IMR-90 (cell line): ENCODE data around the gene TTC9. TPM values are rescaled to one million over a fixed set of nuclear protein-coding genes. Genes with fewer than 3 reads are reported as not detected.

Source experiments
- ATAC-seq: fragments of 200-7000 bp; cut with Tn5 transposase; 2 replicates; pipeline ENCODE4 v1.9.1; 2020; ENCODE audit warnings: low read depth, mild to moderate bottlenecking, moderate library complexity
- BruUV-seq: library from RNA; stranded (reverse); fragments of 400-500 nt; replicated peaks from 2 replicates; lab custom pipeline; 2021; lab: Mats Ljungman, UMichigan
- CTCF ChIA-PET: fragments of 300-600 bp; formaldehyde crosslinking; extraction: SDS; loops from one replicate; lab custom pipeline; 2021; ENCODE audit warnings: antibody characterized with exemption; lab: Yijun Ruan, JAX
- POLR2A ChIA-PET: fragments of 300-600 bp; sonication (Branson Sonifier 250); formaldehyde crosslinking; loops from one replicate; lab custom pipeline; 2022; ENCODE audit warnings: antibody characterized with exemption; ENCODE audit not compliant: unreplicated experiment; lab: Charles Lee
- DNase-seq: peaks from one replicate; pipeline ENCODE4 v3.0.0; 2013
- H2AFZ ChIP-seq: replicated peaks from 2 replicates; pipeline ENCODE3; 2013; ENCODE audit warnings: low read length, mild to moderate bottlenecking; ENCODE audit not compliant: poor library complexity
- H2AK5ac ChIP-seq: 2 replicates; pipeline ENCODE4 v1.6.1; 2013; ENCODE audit warnings: low read depth, low read length, inconsistent platforms
- H2AK9ac ChIP-seq: replicated peaks from 2 replicates; pipeline ENCODE3; 2013; ENCODE audit warnings: mild to moderate bottlenecking, low read depth, low read length, moderate library complexity; ENCODE audit not compliant: poor library complexity
- H2BK120ac ChIP-seq: 2 replicates; pipeline ENCODE4 v1.6.1; 2013; ENCODE audit warnings: low read depth, low read length, inconsistent platforms
- H2BK15ac ChIP-seq: 3 replicates; pipeline ENCODE4 v1.6.1; 2013; ENCODE audit warnings: low read depth, low read length, inconsistent platforms
- H2BK20ac ChIP-seq: 2 replicates; pipeline ENCODE4 v1.6.1; 2013; ENCODE audit warnings: low read depth, mild to moderate bottlenecking, inconsistent platforms, low read length, moderate library complexity
- H2BK5ac ChIP-seq: 2 replicates; pipeline ENCODE4 v1.6.1; 2013; ENCODE audit warnings: mild to moderate bottlenecking, low read depth, low read length, inconsistent platforms; ENCODE audit not compliant: poor library complexity, severe bottlenecking
- H3K14ac ChIP-seq: replicated peaks from 2 replicates; pipeline ENCODE4 v1.6.1; 2013; ENCODE audit warnings: low read depth, low read length, inconsistent platforms
- H3K18ac ChIP-seq: 2 replicates; pipeline ENCODE4 v1.6.1; 2013; ENCODE audit warnings: low read depth, low read length, control low read depth
- H3K23ac ChIP-seq: 2 replicates; pipeline ENCODE4 v1.6.1; 2013; ENCODE audit warnings: low read depth, low read length, inconsistent platforms
- H3K27ac ChIP-seq: 2 replicates; pipeline ENCODE4 v1.5.1; 2013; ENCODE audit warnings: mild to moderate bottlenecking, control low read depth, low read length; ENCODE audit not compliant: insufficient read depth
- H3K27me3 ChIP-seq: 2 replicates; pipeline ENCODE4 v1.6.1; 2013; ENCODE audit warnings: low read length; ENCODE audit not compliant: control insufficient read depth, insufficient read depth
- H3K36me3 ChIP-seq: 2 replicates; pipeline ENCODE4 v1.6.1; 2013; ENCODE audit warnings: low read length, mixed read lengths; ENCODE audit not compliant: control insufficient read depth, insufficient read depth
- H3K4ac ChIP-seq: 2 replicates; pipeline ENCODE4 v1.6.1; 2013; ENCODE audit warnings: low read depth, low read length, inconsistent platforms
- H3K4me1 ChIP-seq: 2 replicates; pipeline ENCODE4 v1.6.1; 2013; ENCODE audit warnings: low read length, mixed read lengths; ENCODE audit not compliant: control insufficient read depth, insufficient read depth
- H3K4me2 ChIP-seq: 2 replicates; pipeline ENCODE4 v1.6.1; 2013; ENCODE audit warnings: low read depth, mild to moderate bottlenecking, control low read depth, low read length, moderate library complexity
- H3K4me3 ChIP-seq: 2 replicates; pipeline ENCODE4 v1.5.1; 2013; ENCODE audit warnings: low read depth, mild to moderate bottlenecking, control low read depth, low read length, moderate library complexity; ENCODE audit not compliant: insufficient read depth
- H3K56ac ChIP-seq: 2 replicates; pipeline ENCODE4 v1.6.1; 2013; ENCODE audit warnings: low read length, inconsistent platforms; ENCODE audit not compliant: insufficient read depth; ENCODE audit errors: extremely low read depth
- H3K79me1 ChIP-seq, 2 experiments: 2 replicates each; pipeline ENCODE4 v1.6.1; 2013; ENCODE audit warnings: low read length in 2 of 2, inconsistent platforms in 1 of 2, low read depth in 1 of 2
- H3K9ac ChIP-seq: 2 replicates; pipeline ENCODE4 v1.6.1; 2013; ENCODE audit warnings: low read depth, low read length, control low read depth
- H3K9me1 ChIP-seq: 2 replicates; pipeline ENCODE4 v1.6.1; 2013; ENCODE audit warnings: low read length, inconsistent platforms; ENCODE audit not compliant: insufficient read depth
- H3K9me3 ChIP-seq: 2 replicates; pipeline ENCODE4 v1.6.1; 2013; ENCODE audit warnings: low read length; ENCODE audit not compliant: control insufficient read depth, insufficient read depth
- H4K20me1 ChIP-seq: 2 replicates; pipeline ENCODE4 v1.6.1; 2013; ENCODE audit warnings: low read length, inconsistent platforms; ENCODE audit not compliant: insufficient read depth
- H4K5ac ChIP-seq: 2 replicates; pipeline ENCODE4 v1.6.1; 2013; ENCODE audit warnings: mild to moderate bottlenecking, low read depth, low read length, control low read depth
- H4K8ac ChIP-seq, 2 experiments: 2 replicates each; pipeline ENCODE4 v1.6.1; 2013; ENCODE audit warnings: low read depth in 2 of 2, low read length in 2 of 2, control low read depth in 1 of 2, inconsistent platforms in 1 of 2
- H4K91ac ChIP-seq: 2 replicates; pipeline ENCODE4 v1.6.1; 2013; ENCODE audit warnings: low read depth, low read length, inconsistent platforms; ENCODE audit not compliant: insufficient read depth
- BHLHE40 ChIP-seq: fragments of 150-350 bp; IDR thresholded peaks from 2 replicates; pipeline ENCODE4 v1.6.1; 2016; ENCODE audit warnings: mild to moderate bottlenecking, low read depth, low read length
- CEBPB ChIP-seq: IDR thresholded peaks from 2 replicates; pipeline ENCODE4 v1.6.1; 2012; ENCODE audit warnings: low read depth, low read length, improper control_type of control experiment
- CHD1 ChIP-seq: IDR thresholded peaks from 2 replicates; pipeline ENCODE4 v1.6.1; 2012; ENCODE audit warnings: low read depth, low read length, improper control_type of control experiment
- CTCF ChIP-seq: conservative IDR thresholded peaks from 2 replicates; pipeline ENCODE4 v1.5.1; 2012; ENCODE audit warnings: mild to moderate bottlenecking, low read depth, low read length, improper control_type of control experiment
- ELK1 ChIP-seq: fragments of 150-350 bp; IDR thresholded peaks from 2 replicates; pipeline ENCODE4 v1.6.1; 2016; ENCODE audit warnings: low read depth, mild to moderate bottlenecking, low read length, moderate library complexity, borderline replicate concordance
- FOS ChIP-seq: fragments of 150-350 bp; IDR thresholded peaks from 2 replicates; pipeline ENCODE4 v1.6.1; 2016; ENCODE audit warnings: low read depth, low read length
- MAFK ChIP-seq: IDR thresholded peaks from 2 replicates; pipeline ENCODE4 v1.6.1; 2012; ENCODE audit warnings: low read depth, low read length, improper control_type of control experiment
- MAZ ChIP-seq: IDR thresholded peaks from 2 replicates; pipeline ENCODE4 v1.6.1; 2012; ENCODE audit warnings: low read depth, mild to moderate bottlenecking, low read length, improper control_type of control experiment, moderate library complexity, borderline replicate concordance
- MXI1 ChIP-seq: IDR thresholded peaks from 2 replicates; pipeline ENCODE4 v1.6.1; 2012; ENCODE audit warnings: low read depth, mild to moderate bottlenecking, low read length, moderate library complexity, borderline replicate concordance
- NFE2L2 ChIP-seq: fragments of 150-350 bp; IDR thresholded peaks from 2 replicates; pipeline ENCODE4 v1.6.1; 2016; ENCODE audit warnings: low read depth, mild to moderate bottlenecking, low read length
- POLR2A ChIP-seq: IDR thresholded peaks from 2 replicates; pipeline ENCODE4 v1.6.1; 2012; ENCODE audit warnings: mild to moderate bottlenecking, low read depth, low read length
- RAD21 ChIP-seq: IDR thresholded peaks from 2 replicates; pipeline ENCODE4 v1.6.1; 2012; ENCODE audit warnings: low read length, improper control_type of control experiment
- RCOR1 ChIP-seq: IDR thresholded peaks from 2 replicates; pipeline ENCODE4 v1.6.1; 2012; ENCODE audit warnings: mild to moderate bottlenecking, low read length, improper control_type of control experiment; ENCODE audit not compliant: insufficient replicate concordance
- RFX5 ChIP-seq: IDR thresholded peaks from 2 replicates; pipeline ENCODE4 v1.8.0; 2012; ENCODE audit warnings: low read depth, mild to moderate bottlenecking, low read length, moderate library complexity
- SMC3 ChIP-seq: fragments of 150-350 bp; IDR thresholded peaks from 2 replicates; pipeline ENCODE4 v1.6.1; 2016; ENCODE audit warnings: low read depth, mild to moderate bottlenecking, antibody characterized with exemption, low read length, moderate library complexity
- USF2 ChIP-seq: fragments of 150-350 bp; IDR thresholded peaks from 2 replicates; pipeline ENCODE4 v1.6.1; 2017; ENCODE audit warnings: mild to moderate bottlenecking, antibody characterized with exemption, low read length, low read depth
- dilution Hi-C: fragments of 300-500 bp; cut with HindIII; formaldehyde crosslinking; loops from one replicate; pipeline ENCODE4 v1.14.3; 2018; ENCODE audit warnings: low sequenced_read_pairs; ENCODE audit not compliant: unreplicated experiment
- in situ Hi-C: fragments of 300-500 bp; cut with MboI; formaldehyde crosslinking; loops from 3 replicates; pipeline ENCODE4 v1.14.3; 2019; ENCODE audit warnings: low sequenced_read_pairs, inconsistent platforms, mixed read lengths
- intact Hi-C: fragments of 100-400 bp; cut with micrococcal nuclease; formaldehyde crosslinking; loops from 2 replicates; pipeline ENCODE4 v1.10.0; 2022
- polyA plus RNA-seq, 3 experiments: library from polyadenylated mRNA; depleted of rRNA; stranded (reverse); fragments of >200 nt; gene quantifications; 2 replicates each; pipeline ENCODE4 v1.2.3, GENCODE V29; 2012; ENCODE audit warnings: low replicate concordance in 1 of 3
- total RNA-seq: library from RNA; depleted of rRNA; stranded (reverse); fragments of >200 nt; gene quantifications from 2 replicates; pipeline ENCODE4 v1.2.3, GENCODE V29; 2012

TTC9 gene
- total and polyA plus RNA-seq, 2 of the 4 experiments (the other 2 are of a cell fraction): 0.02 TPM; not detected in 1

- no peak overlapping the region for H2BK5ac ChIP-seq
- TF ChIP-seq FOS (no peak), RFX5 (no peak), CEBPB (no peak), POLR2A (no peak), ELK1 (no peak), MAFK (no peak), SMC3 (no peak), NFE2L2 (no peak), MXI1 (no peak), CHD1 (no peak), CTCF (no peak), RCOR1 (no peak), RAD21 (no peak), MAZ (no peak), USF2 (no peak), BHLHE40 (no peak)
- H3K4me2 ChIP-seq: no peak overlapping the region
- no peak for DNase-seq
- no peak overlapping the region for H3K4ac ChIP-seq
- no peak overlapping the region for H4K8ac ChIP-seq
- H3K18ac ChIP-seq: no peak overlapping the region
- H3K23ac ChIP-seq: no peak overlapping the region
- no peaks in the 10 kb centered on the region for H3K9me1 ChIP-seq
- intact Hi-C loops: no loop called here
- H3K79me1 ChIP-seq: no peaks in the 10 kb centered on the region
- H4K5ac ChIP-seq: no peak overlapping the region
- H3K14ac ChIP-seq: no peak overlapping the region
- no peak overlapping the region for H2BK20ac ChIP-seq
- no peak overlapping the region for H2AFZ ChIP-seq
- in situ Hi-C loops: no loop called here
- H3K9me3 ChIP-seq: no peaks in the 10 kb centered on the region
- no peak for ATAC-seq
- peaks cover 23% of the 10 kb centered on the region for H3K27me3 ChIP-seq
- POLR2A ChIA-PET: no interaction called here
- H3K56ac ChIP-seq: no peak overlapping the region
- no peak overlapping the region for H2BK15ac ChIP-seq
- H3K9ac ChIP-seq: no peak overlapping the region
- H2AK9ac ChIP-seq: no peak overlapping the region
- H3K4me3 ChIP-seq: no peak overlapping the region
- BruUV-seq: no TSS peak
- no peak overlapping the region for H2BK120ac ChIP-seq
- no peak overlapping the region for H3K27ac ChIP-seq
- H3K36me3 ChIP-seq: no peaks in the 10 kb centered on the region
- dilution Hi-C loops: no loop called here
- no peak overlapping the region for H2AK5ac ChIP-seq
- no peak overlapping the region for H4K91ac ChIP-seq
- no peaks in the 10 kb centered on the region for H3K4me1 ChIP-seq
- CTCF ChIA-PET: no interaction called here
- no peaks in the 10 kb centered on the region; the same call in 1 of the 2 replicates for H4K20me1 ChIP-seq
Observed at GRCh38 chr14:70648346-70648745, 6.6 kb downstream of the TTC9 start.
